Esophagus muscularis mucosa (tissue), 4 donors: ENCODE data around the gene C16orf90.
"Not testable (repeated sequence)": the region's sequence is repeated elsewhere in the genome, so short reads cannot be mapped to it uniquely, and the experiment has no call there.

Experiments
- EP300 ChIP-seq: sonication (generic); formaldehyde crosslinking; IDR thresholded peaks from one replicate; pipeline ENCODE4 v1.6.1; 2017; ENCODE audit warnings: antibody characterized with exemption
- POLR2A ChIP-seq: fragments of 450-650 bp; IDR thresholded peaks from one replicate; pipeline ENCODE4 v1.6.1; 2017; ENCODE audit warnings: antibody characterized with exemption, moderate library complexity, mild to moderate bottlenecking, low read depth
- POLR2AphosphoS5 ChIP-seq, 2 donors: sonication (generic); formaldehyde crosslinking; IDR thresholded peaks; one replicate each; pipeline ENCODE4 v1.6.1; 2017; ENCODE audit warnings: antibody characterized with exemption in 2 of 2
- TF ChIP-seq, protein P1 (sequence below), 3 experiments: fragments of 200-600 bp in 2 of 3; fragments of 450-650 bp in 1 of 3; sonication (generic) in 2 of 3; IDR thresholded peaks; one replicate each; pipeline ENCODE4 v1.5.1; 2017 to 2019; ENCODE audit warnings: antibody characterized with exemption in 3 of 3, mild to moderate bottlenecking in 2 of 3, moderate library complexity in 1 of 3

DNA sequence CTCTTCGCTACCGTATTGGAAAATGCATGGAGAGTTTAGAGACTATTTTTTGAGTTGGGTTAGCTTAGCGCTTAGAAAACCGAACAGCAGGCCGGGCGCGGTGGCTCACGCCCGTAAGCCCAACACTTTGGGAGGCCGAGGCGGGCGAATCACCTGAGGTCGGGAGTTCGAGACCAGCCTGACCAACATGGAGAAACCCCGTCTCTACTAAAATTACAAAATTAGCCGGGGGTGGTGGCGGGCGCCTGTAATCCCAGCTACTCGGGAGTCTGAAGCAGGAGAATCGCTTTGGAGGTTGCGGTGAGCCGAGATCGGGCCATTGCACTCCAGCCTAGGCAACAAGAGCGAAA, 6.1 kb upstream of the C16orf90 start:
- not testable (repeated sequence) for TF ChIP-seq POLR2AphosphoS5 (IDR thresholded peaks at IDR 0.05); POLR2A; EP300
- TF ChIP-seq, protein P1, sequence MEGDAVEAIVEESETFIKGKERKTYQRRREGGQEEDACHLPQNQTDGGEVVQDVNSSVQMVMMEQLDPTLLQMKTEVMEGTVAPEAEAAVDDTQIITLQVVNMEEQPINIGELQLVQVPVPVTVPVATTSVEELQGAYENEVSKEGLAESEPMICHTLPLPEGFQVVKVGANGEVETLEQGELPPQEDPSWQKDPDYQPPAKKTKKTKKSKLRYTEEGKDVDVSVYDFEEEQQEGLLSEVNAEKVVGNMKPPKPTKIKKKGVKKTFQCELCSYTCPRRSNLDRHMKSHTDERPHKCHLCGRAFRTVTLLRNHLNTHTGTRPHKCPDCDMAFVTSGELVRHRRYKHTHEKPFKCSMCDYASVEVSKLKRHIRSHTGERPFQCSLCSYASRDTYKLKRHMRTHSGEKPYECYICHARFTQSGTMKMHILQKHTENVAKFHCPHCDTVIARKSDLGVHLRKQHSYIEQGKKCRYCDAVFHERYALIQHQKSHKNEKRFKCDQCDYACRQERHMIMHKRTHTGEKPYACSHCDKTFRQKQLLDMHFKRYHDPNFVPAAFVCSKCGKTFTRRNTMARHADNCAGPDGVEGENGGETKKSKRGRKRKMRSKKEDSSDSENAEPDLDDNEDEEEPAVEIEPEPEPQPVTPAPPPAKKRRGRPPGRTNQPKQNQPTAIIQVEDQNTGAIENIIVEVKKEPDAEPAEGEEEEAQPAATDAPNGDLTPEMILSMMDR (IDR thresholded peaks at IDR 0.05): not testable (repeated sequence)
